K562 (cell line): ENCODE measurements around the gene ABCA3. TPM values are rescaled to one million over a fixed set of nuclear protein-coding genes. Genes with fewer than 3 reads are reported as not detected.

Experiments used
- ATF3 ChIP-seq, 2 experiments: fragments of 450-650 bp in 1 of 2; sonication (generic) in 1 of 2; formaldehyde crosslinking in 1 of 2; IDR thresholded peaks in 1 of 2; conservative IDR thresholded peaks in 1 of 2; 2 replicates each; pipeline versions ENCODE4 v1.6.1 to v1.8.1; 2016 to 2023; ENCODE audit warnings: mild to moderate bottlenecking in 2 of 2, moderate library complexity in 2 of 2, inconsistent platforms in 1 of 2, missing genetic modification reagents in 1 of 2
- CEBPG ChIP-seq, 3 experiments: fragments of 200-800 bp in 1 of 3; sonication (Bioruptor generic) in 1 of 3; sonication (generic) in 1 of 3; formaldehyde crosslinking in 1 of 3; IDR thresholded peaks in 2 of 3; conservative IDR thresholded peaks in 1 of 3; 2 replicates each; pipeline versions ENCODE4 v1.6.1 to v1.8.0; 2016 to 2022; ENCODE audit warnings: missing compliant biosample characterization in 2 of 3, missing genetic modification characterization in 2 of 3, mild to moderate bottlenecking in 1 of 3, missing genetic modification reagents in 1 of 3
- MLLT1 ChIP-seq, 2 experiments: fragments of 450-650 bp; IDR thresholded peaks; 2 replicates each; pipeline ENCODE4 v1.6.1; 2016
- polyA plus RNA-seq, 8 experiments: library from polyadenylated mRNA; depleted of rRNA in 4 of 8; stranded (reverse) in 5 of 8; unstranded in 3 of 8; fragments of >200 nt; fragmentation: Nextera tagmentation in 2 of 8; fragmentation: Illumina TruSeq in 1 of 8; extraction: Ambion mirVana in 2 of 8; extraction: Trizol in 1 of 8; gene quantifications; 2 replicates each; pipeline versions ENCODE4 v1.2.1 to v1.2.3, GENCODE V29; 2011 to 2014; ENCODE audit warnings: inconsistent platforms in 1 of 8, missing spikeins in 1 of 8
- total RNA-seq, 7 experiments: library from RNA; depleted of rRNA in 6 of 7; stranded (reverse); fragments of >200 nt in 6 of 7; fragmentation: Illumina TruSeq in 2 of 7; extraction: Trizol in 2 of 7; gene quantifications; 2 replicates each; pipeline versions ENCODE4 v1.2.1 to v1.2.3, GENCODE V29; 2011 to 2021; ENCODE audit warnings: low replicate concordance in 1 of 7
- TF ChIP-seq, protein P1 (sequence below): sonication (generic); formaldehyde crosslinking; IDR thresholded peaks from 2 replicates; pipeline ENCODE4 v1.8.1; 2023; ENCODE audit warnings: mild to moderate bottlenecking, missing genetic modification reagents

Gene ABCA3
- total and polyA plus RNA-seq, 9 of the 15 experiments (the other 6 are each of a cell fraction or from before 2014, with no cell fraction given), result 0.66 to 23.7 (median 6.9) TPM

DNA sequence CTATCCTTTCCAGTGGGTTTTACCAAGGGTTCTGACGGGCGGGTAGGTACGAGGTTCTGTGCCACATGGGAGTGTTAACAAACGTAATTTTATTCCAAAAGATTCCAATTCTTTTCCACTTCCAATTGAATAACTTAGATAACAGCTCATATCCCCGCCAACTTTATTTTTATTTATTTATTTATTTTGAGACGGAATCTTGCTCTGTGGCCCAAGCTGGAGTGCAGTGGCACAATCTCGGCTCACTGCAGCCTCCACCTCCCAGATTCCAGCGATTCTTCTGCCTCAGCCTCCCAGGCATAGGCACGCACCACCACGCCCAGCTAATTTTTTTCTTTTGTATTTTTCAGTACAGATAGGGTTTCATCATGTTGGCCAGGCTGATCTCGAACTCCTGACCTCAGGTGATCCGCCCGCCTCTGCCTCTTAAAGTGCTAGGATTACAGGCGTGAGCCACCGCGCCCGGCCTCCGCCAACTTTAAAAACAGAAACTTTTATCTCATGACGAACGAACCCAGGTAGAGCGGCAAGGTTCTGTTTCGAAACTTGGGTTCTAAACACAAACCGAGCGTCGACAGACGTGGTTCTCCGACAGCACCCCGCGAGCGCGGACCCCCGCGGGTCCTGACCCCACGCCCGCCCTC is 89.8 kb downstream of the ABCA3 start (continued):
- peak in 1 of 2 experiments; percentile 57; a peak in 1 of 4 replicates for TF ChIP-seq MLLT1 (IDR thresholded peaks at IDR 0.05)
- TF ChIP-seq, protein P1, sequence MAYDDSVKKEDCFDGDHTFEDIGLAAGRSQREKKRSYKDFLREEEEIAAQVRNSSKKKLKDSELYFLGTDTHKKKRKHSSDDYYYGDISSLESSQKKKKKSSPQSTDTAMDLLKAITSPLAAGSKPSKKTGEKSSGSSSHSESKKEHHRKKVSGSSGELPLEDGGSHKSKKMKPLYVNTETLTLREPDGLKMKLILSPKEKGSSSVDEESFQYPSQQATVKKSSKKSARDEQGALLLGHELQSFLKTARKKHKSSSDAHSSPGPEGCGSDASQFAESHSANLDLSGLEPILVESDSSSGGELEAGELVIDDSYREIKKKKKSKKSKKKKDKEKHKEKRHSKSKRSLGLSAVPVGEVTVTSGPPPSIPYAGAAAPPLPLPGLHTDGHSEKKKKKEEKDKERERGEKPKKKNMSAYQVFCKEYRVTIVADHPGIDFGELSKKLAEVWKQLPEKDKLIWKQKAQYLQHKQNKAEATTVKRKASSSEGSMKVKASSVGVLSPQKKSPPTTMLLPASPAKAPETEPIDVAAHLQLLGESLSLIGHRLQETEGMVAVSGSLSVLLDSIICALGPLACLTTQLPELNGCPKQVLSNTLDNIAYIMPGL (CRISPR knock-in tag), result no peak
- TF ChIP-seq CEBPG (CRISPR knock-in tag; IDR thresholded peaks at IDR 0.05), result no peak; the same call in 1 of the 2 replicates
- peak; percentile 75 to 76 for TF ChIP-seq CEBPG (tag; conservative IDR thresholded peaks at IDR 0.05 in 1 of 2, IDR thresholded peaks at IDR 0.05 in 1 of 2)
- peak; percentile 36; the same call in 1 of the 2 replicates for TF ChIP-seq ATF3 (IDR thresholded peaks at IDR 0.05)
- no peak for TF ChIP-seq ATF3 (CRISPR knock-in tag; conservative IDR thresholded peaks at IDR 0.05)
